ENCODE results near the gene CHODL. TPM values are rescaled to one million over a fixed set of nuclear protein-coding genes. Genes with fewer than 3 reads are reported as not detected.

The CHODL gene
- total RNA-seq, 2 experiments from 2014 or later: 0.08 to 0.21 TPM

GRCh38 chr21:18265944-18266343 lies 21.3 kb downstream of the CHODL start:
- H3K4me3 Mint-ChIP-seq: no peak overlapping the region
- H3K27ac Mint-ChIP-seq: no peak overlapping the region
- peaks cover 4% of the 10 kb centered on the region for H3K9me3 Mint-ChIP-seq
- H3K27me3 Mint-ChIP-seq: peaks cover 4% of the 10 kb centered on the region
- DNase-seq: no peak
- no peaks in the 10 kb centered on the region for H3K36me3 Mint-ChIP-seq
- H3K4me1 Mint-ChIP-seq: no peaks in the 10 kb centered on the region

GRCh38 chr21:18267496-18267895 lies 22.9 kb downstream of the CHODL start:
- Mint-ChIP-seq H3K4me1 (no peaks in the 10 kb centered on the region), H3K9me3 (peaks cover 4% of the 10 kb centered on the region), H3K27me3 (peaks cover 4% of the 10 kb centered on the region), H3K27ac (no peak overlapping the region), H3K36me3 (no peaks in the 10 kb centered on the region), H3K4me3 (no peak overlapping the region)
- no peak for DNase-seq

- H3K9me3 Mint-ChIP-seq: peaks cover 4% of the 10 kb centered on the region
- H3K27me3 Mint-ChIP-seq: peaks cover 3% of the 10 kb centered on the region
- H3K4me3 Mint-ChIP-seq: no peak overlapping the region
- H3K36me3 Mint-ChIP-seq: no peaks in the 10 kb centered on the region
- H3K27ac Mint-ChIP-seq: no peak overlapping the region
- DNase-seq: no peak
- H3K4me1 Mint-ChIP-seq: no peaks in the 10 kb centered on the region
Observed at GRCh38 chr21:18268906-18269305, 24.3 kb downstream of the CHODL start.

- Mint-ChIP-seq H3K4me3 (no peak overlapping the region), H3K4me1 (no peaks in the 10 kb centered on the region), H3K36me3 (no peaks in the 10 kb centered on the region), H3K27me3 (no peaks in the 10 kb centered on the region), H3K27ac (no peak overlapping the region), H3K9me3 (peaks cover 4% of the 10 kb centered on the region)
- DNase-seq: no peak
Observed at GRCh38 chr21:18269856-18270255, 25.2 kb downstream of the CHODL start.

- H3K27me3 Mint-ChIP-seq: no peaks in the 10 kb centered on the region
- DNase-seq: no peak
- H3K36me3 Mint-ChIP-seq: no peaks in the 10 kb centered on the region
- peaks cover 4% of the 10 kb centered on the region for H3K9me3 Mint-ChIP-seq
- no peak overlapping the region for H3K27ac Mint-ChIP-seq
- H3K4me3 Mint-ChIP-seq: no peak overlapping the region
- H3K4me1 Mint-ChIP-seq: no peaks in the 10 kb centered on the region
Observed at GRCh38 chr21:18273400-18273799, 28.8 kb downstream of the CHODL start.

GRCh38 chr21:18274370-18274769 lies 29.7 kb downstream of the CHODL start:
- H3K27ac Mint-ChIP-seq: no peak overlapping the region
- no peaks in the 10 kb centered on the region for H3K36me3 Mint-ChIP-seq
- H3K4me1 Mint-ChIP-seq: no peaks in the 10 kb centered on the region
- H3K4me3 Mint-ChIP-seq: no peak overlapping the region
- DNase-seq: no peak
- no peaks in the 10 kb centered on the region for H3K27me3 Mint-ChIP-seq
- no peaks in the 10 kb centered on the region for H3K9me3 Mint-ChIP-seq

- DNase-seq: no peak
- no peak overlapping the region for H3K4me3 Mint-ChIP-seq
- no peaks in the 10 kb centered on the region for H3K9me3 Mint-ChIP-seq
Observed at GRCh38 chr21:18275781-18276180, 31.1 kb downstream of the CHODL start.

GRCh38 chr21:18285379-18285778 lies 40.7 kb downstream of the CHODL start:
- Mint-ChIP-seq H3K36me3 (no peaks in the 10 kb centered on the region), H3K27ac (no peak overlapping the region), H3K27me3 (no peaks in the 10 kb centered on the region), H3K4me3 (no peak overlapping the region), H3K4me1 (no peaks in the 10 kb centered on the region), H3K9me3 (no peaks in the 10 kb centered on the region)
- DNase-seq: no peak

More at GRCh38 chr21:18275781-18276180, 31.1 kb downstream of the CHODL start:
- H3K27ac Mint-ChIP-seq: no peak overlapping the region
- H3K36me3 Mint-ChIP-seq: no peaks in the 10 kb centered on the region
- no peaks in the 10 kb centered on the region for H3K4me1 Mint-ChIP-seq
- H3K27me3 Mint-ChIP-seq: no peaks in the 10 kb centered on the region

GRCh38 chr21:18289876-18290275 lies 45.2 kb downstream of the CHODL start:
- Mint-ChIP-seq H3K4me3 (no peak overlapping the region), H3K4me1 (no peaks in the 10 kb centered on the region), H3K27me3 (no peaks in the 10 kb centered on the region), H3K9me3 (no peaks in the 10 kb centered on the region), H3K36me3 (no peaks in the 10 kb centered on the region), H3K27ac (no peak overlapping the region)
- DNase-seq: no peak

GRCh38 chr21:18294100-18294499 lies 49.5 kb downstream of the CHODL start:
- Mint-ChIP-seq H3K4me3 (no peak overlapping the region), H3K27me3 (peaks cover 3% of the 10 kb centered on the region), H3K27ac (no peak overlapping the region), H3K9me3 (no peaks in the 10 kb centered on the region), H3K4me1 (peaks cover 5% of the 10 kb centered on the region), H3K36me3 (no peaks in the 10 kb centered on the region)
- no peak for DNase-seq

- Mint-ChIP-seq H3K9me3 (no peaks in the 10 kb centered on the region), H3K27ac (no peak overlapping the region), H3K4me1 (peaks cover 5% of the 10 kb centered on the region), H3K27me3 (peaks cover 6% of the 10 kb centered on the region), H3K36me3 (no peaks in the 10 kb centered on the region), H3K4me3 (no peak overlapping the region)
- DNase-seq: no peak
Observed at GRCh38 chr21:18298228-18298627, 53.6 kb downstream of the CHODL start.

Other genes starting within 250 kb of the CHODL start
- not detected for gene TMPRSS15, start 159.0 kb downstream of the CHODL start, total RNA-seq